Osteocyte (in vitro differentiated cells): ENCODE data around the gene RYR2. TPM values are rescaled to one million over a fixed set of nuclear protein-coding genes. Genes with fewer than 3 reads are reported as not detected.

ENCODE experiments used
- DNase-seq: peaks from one replicate; pipeline ENCODE4 v3.0.0; 2021; ENCODE audit warnings: mixed read lengths; ENCODE audit not compliant: unreplicated experiment; ENCODE audit errors: extremely low spot score
- H3K27ac Mint-ChIP-seq: one replicate; pipeline ENCODE4 v1.8.0; 2021; ENCODE audit warnings: mild to moderate bottlenecking, mixed read lengths; ENCODE audit not compliant: unreplicated experiment
- H3K27me3 Mint-ChIP-seq: one replicate; pipeline ENCODE4 v1.8.0; 2021; ENCODE audit warnings: mixed read lengths; ENCODE audit not compliant: unreplicated experiment
- H3K36me3 Mint-ChIP-seq: one replicate; pipeline ENCODE4 v1.8.0; 2021; ENCODE audit warnings: mixed read lengths; ENCODE audit not compliant: unreplicated experiment
- H3K4me1 Mint-ChIP-seq: one replicate; pipeline ENCODE4 v1.8.0; 2021; ENCODE audit warnings: mixed read lengths; ENCODE audit not compliant: unreplicated experiment
- H3K4me3 Mint-ChIP-seq: one replicate; pipeline ENCODE4 v1.8.0; 2021; ENCODE audit warnings: mild to moderate bottlenecking, moderate library complexity, mixed read lengths; ENCODE audit not compliant: unreplicated experiment
- H3K9me3 Mint-ChIP-seq: one replicate; pipeline ENCODE4 v1.8.0; 2021; ENCODE audit warnings: mixed read lengths; ENCODE audit not compliant: unreplicated experiment
- CTCF ChIP-seq: fragments of 200-600 bp; sonication (generic); IDR thresholded peaks from 2 replicates; pipeline ENCODE4 v1.5.0; 2021; ENCODE audit warnings: antibody characterized with exemption, mild to moderate bottlenecking, moderate library complexity
- total RNA-seq: library from RNA; stranded (reverse); gene quantifications from 2 replicates; pipeline ENCODE4 v1.2.1, GENCODE V29; 2021

RYR2 gene
- total RNA-seq, 1 donor from 2014 or later = 0.03 TPM

GRCh38 chr1:237568955-237569354 is 527.0 kb downstream of the RYR2 start:
- peaks cover 11% of the 10 kb centered on the region for H3K9me3 Mint-ChIP-seq
- no peak for TF ChIP-seq CTCF
- H3K4me1 Mint-ChIP-seq = no peaks in the 10 kb centered on the region
- H3K36me3 Mint-ChIP-seq = no peaks in the 10 kb centered on the region
- no peak for DNase-seq
- no peaks in the 10 kb centered on the region for H3K27me3 Mint-ChIP-seq
- no peak overlapping the region for H3K27ac Mint-ChIP-seq
- no peak overlapping the region for H3K4me3 Mint-ChIP-seq

GRCh38 chr1:237570530-237570929 is 528.5 kb downstream of the RYR2 start:
- Mint-ChIP-seq H3K27ac (no peak overlapping the region), H3K27me3 (no peaks in the 10 kb centered on the region), H3K9me3 (peaks cover 23% of the 10 kb centered on the region), H3K36me3 (no peaks in the 10 kb centered on the region), H3K4me3 (no peak overlapping the region), H3K4me1 (no peaks in the 10 kb centered on the region)
- DNase-seq = no peak
- TF ChIP-seq CTCF = no peak

GRCh38 chr1:237574536-237574935 is 532.6 kb downstream of the RYR2 start:
- no peak for TF ChIP-seq CTCF
- no peak for DNase-seq
- H3K27me3 Mint-ChIP-seq = no peaks in the 10 kb centered on the region
- H3K4me3 Mint-ChIP-seq = no peak overlapping the region
- no peaks in the 10 kb centered on the region for H3K36me3 Mint-ChIP-seq
- no peaks in the 10 kb centered on the region for H3K4me1 Mint-ChIP-seq
- H3K27ac Mint-ChIP-seq = no peak overlapping the region
- peaks cover 34% of the 10 kb centered on the region for H3K9me3 Mint-ChIP-seq

- no peak overlapping the region for H3K27ac Mint-ChIP-seq
- H3K9me3 Mint-ChIP-seq = peaks cover 27% of the 10 kb centered on the region
- H3K27me3 Mint-ChIP-seq = no peaks in the 10 kb centered on the region
- TF ChIP-seq CTCF = no peak
- DNase-seq = no peak
- H3K4me3 Mint-ChIP-seq = no peak overlapping the region
- no peaks in the 10 kb centered on the region for H3K4me1 Mint-ChIP-seq
- H3K36me3 Mint-ChIP-seq = no peaks in the 10 kb centered on the region
Observed at GRCh38 chr1:237578540-237578939, 536.6 kb downstream of the RYR2 start.

- Mint-ChIP-seq H3K36me3 (no peaks in the 10 kb centered on the region), H3K4me1 (no peaks in the 10 kb centered on the region), H3K4me3 (no peak overlapping the region), H3K9me3 (peaks cover 18% of the 10 kb centered on the region), H3K27me3 (no peaks in the 10 kb centered on the region), H3K27ac (no peak overlapping the region)
- no peak for DNase-seq
- no peak for TF ChIP-seq CTCF
Observed at GRCh38 chr1:237580726-237581125, 538.7 kb downstream of the RYR2 start.
